GM19397 (cell line): ENCODE measurements around the gene RANBP9.

Source experiments
- ATAC-seq: cut with Tn5 transposase; IDR thresholded peaks from one replicate; pipeline ENCODE4 v1.9.1; 2021; ENCODE audit warnings: mild to moderate bottlenecking, moderate library complexity; ENCODE audit not compliant: unreplicated experiment

RANBP9 gene

DNA sequence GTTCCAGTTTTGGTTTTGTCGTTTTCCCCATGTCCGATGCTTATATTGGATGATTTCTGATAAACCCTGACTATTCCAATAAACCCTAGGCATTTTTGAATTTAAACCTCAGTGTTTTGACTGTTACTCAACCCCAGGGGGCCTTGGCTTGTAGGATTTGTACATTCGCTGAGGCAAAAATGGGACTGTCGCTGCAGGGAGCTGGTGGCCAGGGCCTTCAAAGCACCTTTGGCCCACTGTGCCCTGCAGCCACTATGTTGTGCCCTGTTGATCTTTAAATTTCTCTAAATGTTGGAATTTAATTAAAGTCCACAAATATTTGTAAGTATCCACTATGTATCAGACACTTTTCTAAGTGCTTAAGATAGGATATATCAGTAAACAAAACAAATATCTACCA, 106.0 kb downstream of the RANBP9 start:
- no peak for ATAC-seq

DNA sequence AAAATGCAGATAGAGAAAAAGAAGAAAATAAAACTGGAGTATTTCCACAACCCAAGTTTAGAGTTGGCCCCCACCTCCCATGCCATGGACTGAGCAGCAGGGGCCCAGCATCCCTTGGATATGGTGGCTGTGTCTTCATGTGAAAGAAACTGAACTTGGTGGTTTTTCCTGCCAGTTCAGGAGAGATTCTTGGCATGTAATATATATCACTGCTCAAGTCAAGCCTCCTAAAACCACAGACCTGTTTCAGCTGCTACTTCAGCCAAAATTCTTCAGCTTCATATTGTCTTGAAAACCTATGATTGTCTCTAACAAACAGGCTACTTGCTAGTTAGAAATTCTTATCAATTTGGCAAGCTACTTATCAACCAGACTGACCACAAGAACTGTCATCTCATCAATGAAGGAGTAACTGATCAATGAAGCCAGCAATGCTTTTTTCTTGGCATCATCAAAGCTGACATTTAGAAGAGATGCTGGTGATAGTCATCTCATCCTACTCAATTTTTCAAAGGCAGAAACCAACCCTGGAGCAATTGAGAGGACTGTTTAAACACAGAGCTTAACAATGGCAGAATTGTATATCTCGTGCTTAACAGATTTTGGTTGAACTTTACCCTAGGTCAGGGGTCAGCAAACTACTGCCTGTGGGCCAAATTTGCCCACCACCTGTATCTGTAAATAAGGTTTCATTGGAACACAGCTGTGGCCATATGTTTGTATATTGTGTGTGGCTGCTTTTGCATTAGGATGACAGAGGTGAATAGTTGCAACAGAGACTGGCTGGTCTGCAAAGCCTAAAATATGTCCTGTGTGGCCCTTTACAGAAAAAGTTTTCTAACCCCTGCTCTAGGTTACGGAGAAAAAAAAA, 106.9 kb downstream of the RANBP9 start:
- no peak for ATAC-seq

DNA sequence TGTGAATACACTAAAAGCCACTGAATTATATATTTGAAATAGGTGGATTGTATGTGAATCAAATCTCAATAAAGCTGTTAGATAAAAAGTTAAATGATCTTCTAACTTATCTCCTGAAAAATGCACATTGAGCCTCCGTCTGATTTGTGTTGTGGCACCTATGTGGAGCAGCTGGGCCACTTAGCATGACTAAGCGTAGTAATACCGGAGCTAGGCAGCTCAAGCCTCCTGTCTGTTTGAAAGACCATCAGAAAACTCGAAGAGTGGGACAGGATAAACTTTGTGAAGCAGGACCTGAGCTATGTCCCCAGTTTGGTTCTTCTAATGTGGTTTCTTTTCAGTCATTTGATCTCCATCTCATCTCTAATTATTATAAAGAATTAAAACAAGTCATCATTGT, 107.5 kb downstream of the RANBP9 start:
- no peak for ATAC-seq

DNA sequence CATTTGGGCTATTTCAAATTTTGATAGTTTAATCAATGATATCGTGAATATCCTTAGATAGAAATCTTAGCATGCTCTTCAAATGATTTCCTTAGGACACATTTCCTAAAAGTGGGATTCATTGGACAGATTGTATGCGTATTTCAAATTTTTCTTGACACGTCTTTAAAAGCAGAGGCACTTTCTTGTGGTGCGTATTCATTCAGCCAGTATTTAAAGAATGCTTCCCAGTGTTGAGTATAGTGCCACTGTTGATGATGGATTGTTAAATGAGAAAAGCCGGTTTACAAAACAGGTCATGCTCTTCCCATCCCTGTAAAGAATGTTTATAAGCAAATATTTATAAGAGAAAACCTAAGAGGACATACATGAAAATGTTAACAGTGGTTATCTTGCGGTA, 111.6 kb downstream of the RANBP9 start:
- no peak for ATAC-seq

DNA sequence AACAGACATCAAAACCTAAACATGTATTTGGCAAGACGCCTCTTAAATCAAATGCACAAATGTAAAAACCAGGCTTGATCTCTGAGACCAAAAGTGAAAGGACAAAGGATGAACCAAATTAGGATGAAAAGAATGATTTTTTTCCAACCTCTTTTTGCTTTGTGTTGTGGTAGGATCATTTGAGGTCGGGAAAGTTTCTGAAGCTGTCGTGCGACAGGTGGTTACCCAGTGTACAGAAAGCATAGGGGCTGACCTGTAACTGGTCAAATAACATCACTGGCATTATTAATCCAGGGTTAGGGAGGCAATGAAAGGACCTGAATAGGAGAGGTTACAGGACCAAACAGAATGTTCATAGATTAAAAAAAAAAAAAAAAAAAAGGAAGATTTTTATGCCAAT, 114.6 kb downstream of the RANBP9 start:
- no peak for ATAC-seq

DNA sequence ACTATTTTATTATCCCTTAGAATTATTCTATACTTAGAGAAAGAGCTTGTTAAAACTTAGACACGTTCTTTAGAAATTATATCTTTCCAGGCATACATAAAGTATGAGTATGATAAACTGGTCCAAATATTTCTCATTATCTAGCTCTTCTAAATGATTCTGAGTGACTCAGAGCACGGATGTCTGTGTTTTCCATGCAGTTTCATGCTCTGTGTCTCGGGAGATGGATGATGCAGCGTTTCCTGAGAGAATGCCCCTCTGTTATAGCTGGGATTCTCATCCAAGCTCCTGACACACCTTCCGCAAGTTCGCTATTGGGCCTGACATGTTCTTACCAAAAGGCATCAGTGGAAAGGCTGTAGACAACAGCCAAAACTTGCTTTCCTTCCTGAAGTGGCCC, 117.9 kb downstream of the RANBP9 start:
- ATAC-seq, result no peak

DNA sequence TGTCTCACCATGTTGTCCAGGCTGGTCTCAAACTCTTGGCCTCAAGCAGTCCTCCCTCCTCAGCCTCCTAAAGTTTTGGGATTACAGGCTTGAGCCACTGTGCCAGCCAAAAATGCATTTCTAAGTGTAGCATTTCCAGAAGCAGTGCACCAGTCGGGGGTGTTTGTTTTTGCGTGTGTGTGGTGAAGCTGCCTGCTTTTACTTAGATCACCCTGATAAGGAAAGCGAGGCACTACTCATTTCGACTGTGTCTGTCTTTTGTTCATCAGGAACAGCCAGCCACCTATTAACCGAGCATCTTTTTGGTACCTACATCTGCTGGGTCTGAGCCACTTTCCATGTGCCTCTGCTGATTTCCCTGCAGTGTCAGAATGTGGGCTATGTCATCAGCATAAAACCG, 118.5 kb downstream of the RANBP9 start:
- no peak for ATAC-seq

DNA sequence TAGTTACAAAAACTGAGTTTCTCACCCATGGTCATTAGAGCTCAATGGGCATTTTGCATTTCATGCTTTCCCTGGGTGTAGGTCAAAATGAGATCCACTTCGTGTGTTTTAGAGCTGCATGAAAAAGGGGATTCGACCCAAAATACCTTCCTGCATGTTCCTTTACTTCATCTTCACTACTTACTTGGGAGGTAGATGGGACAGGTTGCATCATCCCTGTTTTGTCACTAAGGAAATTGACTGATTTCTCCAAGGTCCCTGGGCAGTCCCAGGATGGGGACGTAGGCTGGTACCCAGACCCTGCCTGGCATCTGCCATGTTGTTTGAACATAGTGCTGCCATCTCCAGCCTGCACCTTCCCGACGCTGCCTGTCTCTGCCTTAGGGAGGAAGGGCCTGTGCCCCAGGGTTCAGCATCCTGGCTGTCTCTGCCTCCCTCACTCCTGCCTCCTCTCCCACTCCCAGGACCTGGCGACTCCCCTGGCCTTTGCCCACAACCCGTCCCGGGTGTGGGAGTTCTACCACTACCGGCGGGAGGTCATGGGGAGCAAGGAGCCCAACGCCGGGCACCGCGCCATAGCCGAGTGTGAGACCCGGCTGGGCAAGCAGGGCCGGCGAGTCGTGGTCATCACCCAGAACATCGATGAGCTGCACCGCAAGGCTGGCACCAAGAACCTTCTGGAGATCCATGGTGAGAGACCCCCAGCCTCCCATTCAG, 120.3 kb downstream of the RANBP9 start:
- ATAC-seq, result no peak

DNA sequence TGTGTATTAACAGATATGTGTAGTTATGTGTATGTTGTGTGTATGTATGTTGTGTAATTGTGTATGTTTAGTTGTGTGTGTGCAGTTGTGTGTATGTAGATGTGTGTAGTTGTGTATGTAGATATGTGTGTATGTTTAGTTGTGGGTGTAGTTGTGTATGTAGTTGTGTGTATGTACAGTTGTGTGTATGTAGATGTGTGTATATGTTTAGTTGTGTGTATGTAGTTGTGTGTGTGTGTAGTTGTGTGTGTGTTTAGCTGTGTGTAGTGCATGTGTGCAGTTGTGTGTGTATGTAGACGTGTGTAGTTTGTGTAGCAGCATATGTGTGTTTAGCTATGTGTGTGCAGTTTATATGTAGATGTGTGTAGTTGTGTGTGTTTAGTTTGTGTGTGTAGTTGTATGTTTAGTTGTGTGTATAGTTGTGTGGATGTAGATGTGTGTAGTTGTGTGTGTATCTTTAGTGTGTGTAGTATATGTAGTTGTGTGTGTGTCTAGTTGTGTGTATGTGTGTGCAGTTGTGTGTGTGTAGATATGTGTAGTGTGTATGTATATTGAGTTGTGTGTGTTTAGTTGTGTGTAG, 121.0 kb downstream of the RANBP9 start:
- no peak for ATAC-seq

DNA sequence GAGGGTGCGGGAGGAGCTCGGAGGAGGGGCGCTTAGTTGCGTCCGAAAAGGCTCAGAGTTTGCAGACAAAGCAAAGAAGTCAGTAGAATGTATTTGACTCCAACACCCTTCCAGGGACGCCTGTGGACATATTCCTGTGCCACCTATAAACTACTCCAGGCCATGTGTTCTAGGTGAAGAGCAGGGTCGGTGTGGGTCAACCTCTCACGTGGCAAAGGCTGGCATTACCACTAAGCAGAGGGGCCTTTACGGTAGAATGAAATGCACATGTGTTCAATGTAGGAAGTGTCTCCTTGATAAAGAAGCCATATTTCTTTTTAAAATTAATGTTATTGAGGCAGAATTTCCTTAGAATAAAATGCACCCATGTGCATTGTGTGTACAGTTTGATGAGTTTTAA, 121.8 kb downstream of the RANBP9 start:
- ATAC-seq, result no peak

DNA sequence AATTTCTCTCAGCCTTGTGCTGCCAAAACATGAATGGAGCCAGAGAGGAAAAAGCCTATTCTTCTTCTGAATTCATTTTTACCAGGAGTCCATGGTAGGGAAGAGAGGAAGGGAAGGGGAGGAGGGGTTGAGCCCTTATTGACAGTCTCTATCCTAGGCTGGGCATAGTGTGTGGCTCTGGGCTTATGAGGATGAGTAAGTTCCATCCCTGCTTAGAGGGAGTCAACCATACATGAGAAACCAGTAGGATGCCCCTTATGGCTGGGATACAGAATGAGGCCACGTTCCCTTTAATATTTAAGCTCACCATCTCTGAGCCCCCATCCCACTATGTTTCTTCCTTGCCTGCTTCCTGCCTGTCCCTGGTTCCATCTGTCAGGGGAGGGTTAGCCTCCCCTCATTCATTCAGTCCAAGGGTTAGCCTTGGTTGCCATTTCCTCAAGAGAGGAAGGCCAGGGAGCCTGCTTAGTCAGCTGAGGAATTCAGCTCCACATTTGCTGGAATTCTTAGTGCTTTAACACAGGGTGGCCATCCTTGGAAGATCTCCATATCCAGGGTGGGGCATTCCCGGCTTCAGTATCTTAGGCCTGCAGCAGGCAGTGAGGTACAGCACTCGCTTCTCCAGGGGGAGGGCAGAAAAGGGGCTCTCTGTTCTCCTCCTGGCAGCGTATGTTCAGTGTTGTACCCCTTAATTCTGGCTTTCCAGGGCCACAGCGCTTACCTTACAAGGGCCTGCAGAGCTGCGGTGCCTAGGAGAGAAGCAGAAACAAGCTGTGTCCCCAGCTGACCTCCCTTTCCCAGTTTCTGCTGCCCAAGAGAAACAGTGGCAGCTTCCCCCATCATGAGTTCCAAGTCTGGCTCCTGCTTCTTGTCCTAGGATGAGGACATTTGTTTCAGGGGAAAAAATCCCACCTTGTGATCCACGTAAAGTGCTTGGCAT, 124.8 kb downstream of the RANBP9 start:
- ATAC-seq, result no peak

DNA sequence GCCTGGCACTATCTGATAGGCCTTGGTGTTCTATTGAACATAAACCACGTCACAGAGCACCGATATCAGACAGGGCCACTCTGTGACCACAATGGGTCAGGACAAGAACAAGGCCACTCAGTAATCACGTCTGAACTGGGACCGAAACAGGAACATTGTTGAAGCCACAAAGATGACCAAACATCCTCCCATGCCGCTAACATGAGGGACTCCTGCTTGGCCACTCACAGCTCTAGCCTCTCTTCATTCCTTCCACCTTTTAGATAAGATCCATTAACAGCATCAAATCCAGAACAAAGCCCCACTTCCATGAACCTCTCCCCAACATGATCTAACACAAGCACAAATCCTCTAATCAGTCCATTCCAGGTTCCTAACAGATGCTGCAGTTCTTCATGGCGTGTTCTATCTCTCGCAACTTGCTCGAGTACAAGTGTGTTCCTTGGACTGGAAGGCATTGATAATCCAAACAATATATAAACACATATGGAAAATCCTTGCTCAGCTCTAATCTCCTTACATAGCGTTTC, 129.9 kb downstream of the RANBP9 start:
- no peak for ATAC-seq

DNA sequence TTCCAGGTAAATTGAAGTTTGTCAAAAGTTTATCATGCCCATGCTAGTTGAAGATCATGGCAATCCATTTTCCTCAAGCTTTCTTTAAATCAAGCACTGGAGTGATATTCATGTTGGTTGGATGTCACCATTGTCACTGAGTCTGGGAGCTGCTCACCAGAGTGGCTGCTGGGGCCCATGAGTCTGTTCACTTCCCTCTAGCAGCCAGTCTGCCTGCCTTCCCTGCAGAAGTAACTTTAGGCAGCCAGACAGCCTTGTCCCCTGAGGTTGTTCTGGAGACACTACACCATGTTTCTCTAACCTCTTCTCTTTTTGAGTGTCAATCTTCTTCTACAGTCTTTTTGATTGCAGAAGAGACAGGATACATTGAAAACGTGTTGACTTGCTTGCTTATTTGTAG, 131.7 kb downstream of the RANBP9 start:
- ATAC-seq, result no peak

DNA sequence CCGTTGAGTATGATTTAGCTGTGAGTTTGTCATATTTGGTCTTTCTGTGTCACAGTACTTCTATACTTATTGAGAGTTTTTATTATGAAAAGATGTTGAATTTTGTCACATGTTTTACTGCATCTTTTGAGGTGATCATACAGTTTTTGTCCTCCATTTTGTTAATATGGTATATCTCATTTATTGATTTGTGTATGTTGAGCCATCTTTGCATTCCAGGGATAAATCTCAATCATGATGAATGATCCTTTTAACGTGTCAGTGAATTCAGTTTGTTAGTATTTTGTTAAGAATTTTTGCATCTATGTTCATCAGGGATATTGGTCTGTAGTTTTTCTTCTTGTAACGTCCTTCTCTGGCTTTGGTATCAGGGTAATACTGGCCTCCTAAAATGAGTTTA, 133.7 kb downstream of the RANBP9 start:
- ATAC-seq, result no peak

DNA sequence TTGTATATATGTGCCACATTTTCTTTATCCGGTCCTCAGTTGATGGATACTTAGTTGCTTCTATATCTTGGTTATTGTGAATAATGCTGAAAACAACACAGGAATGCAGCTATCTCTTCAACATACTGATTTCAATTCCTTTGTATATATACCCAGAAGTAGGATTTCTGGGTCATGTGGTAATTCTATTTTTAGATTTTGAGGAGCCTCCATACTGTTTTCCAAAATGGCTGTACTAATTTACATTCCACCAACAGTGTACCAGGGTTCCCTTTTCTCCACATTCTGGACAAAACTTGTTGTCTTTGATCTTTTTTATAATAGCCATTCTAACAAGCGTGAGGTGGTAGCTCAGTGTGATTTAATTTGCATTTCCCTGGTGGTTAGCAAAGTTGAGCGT, 135.6 kb downstream of the RANBP9 start:
- ATAC-seq, result no peak

DNA sequence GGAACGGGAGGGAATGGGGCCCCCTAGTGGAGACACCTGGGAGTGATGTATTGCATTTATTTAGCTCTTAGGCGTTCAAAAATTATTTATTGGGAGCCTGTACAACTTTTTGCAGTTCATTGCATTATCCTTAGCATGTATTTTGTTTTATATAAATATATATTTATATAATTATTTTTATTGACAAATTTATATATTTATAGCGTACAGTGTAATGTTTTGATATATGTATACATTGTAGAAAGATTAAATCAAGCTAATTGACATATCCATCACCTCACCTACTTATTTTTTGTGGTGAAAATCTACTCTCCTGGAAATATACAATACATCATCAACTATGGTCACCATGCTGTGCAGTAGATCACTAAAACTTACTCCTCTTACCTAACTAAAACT, 136.3 kb downstream of the RANBP9 start:
- ATAC-seq, result no peak

DNA sequence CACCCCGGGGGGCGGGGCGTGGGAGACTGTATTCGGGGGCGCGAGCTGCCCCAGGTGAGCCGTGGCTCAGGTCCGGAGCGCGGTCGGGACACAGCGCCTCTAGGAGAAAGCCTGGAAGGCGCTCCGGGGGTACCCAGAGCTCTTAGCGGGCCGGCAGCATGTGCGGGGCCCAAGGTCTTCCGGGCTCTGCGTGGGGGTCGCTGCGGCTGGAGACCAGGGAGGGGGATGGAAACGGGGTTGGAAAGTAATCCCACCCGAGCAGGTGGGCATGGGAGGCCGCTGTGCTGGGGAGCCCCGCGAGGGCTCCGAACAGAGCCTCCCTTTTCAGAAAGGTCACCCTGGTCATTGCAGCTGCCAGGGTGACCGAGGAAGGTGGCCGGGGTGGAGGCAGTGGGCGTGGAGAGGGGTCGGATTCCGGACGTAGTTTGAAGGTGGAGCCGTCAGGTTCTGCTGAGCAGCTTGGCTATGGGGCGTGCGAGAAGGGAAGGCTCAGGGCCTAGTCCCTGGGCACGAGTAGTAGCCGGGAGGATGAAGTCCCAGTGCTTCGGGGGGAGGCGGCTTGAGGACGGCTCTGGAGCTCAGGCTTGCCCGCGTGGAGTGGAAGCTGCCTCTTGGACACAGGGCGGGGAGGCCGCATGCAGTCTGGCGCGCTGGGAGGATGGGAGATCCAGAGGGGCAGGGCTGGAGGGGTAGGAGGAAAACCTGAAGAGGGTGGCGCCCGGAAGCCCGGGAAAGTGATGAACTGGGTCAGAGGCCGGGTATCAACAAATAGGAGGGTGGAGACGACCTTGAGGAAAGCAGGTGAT, 136.9 kb downstream of the RANBP9 start, which contains the start of gene SIRT5:
TSS of gene SIRT5 (plus strand) at position 31 of the 806 bp plus-strand sequence. CDS start 9,510 bp downstream, outside the sequence.
- ATAC-seq, result peak; percentile 68

DNA sequence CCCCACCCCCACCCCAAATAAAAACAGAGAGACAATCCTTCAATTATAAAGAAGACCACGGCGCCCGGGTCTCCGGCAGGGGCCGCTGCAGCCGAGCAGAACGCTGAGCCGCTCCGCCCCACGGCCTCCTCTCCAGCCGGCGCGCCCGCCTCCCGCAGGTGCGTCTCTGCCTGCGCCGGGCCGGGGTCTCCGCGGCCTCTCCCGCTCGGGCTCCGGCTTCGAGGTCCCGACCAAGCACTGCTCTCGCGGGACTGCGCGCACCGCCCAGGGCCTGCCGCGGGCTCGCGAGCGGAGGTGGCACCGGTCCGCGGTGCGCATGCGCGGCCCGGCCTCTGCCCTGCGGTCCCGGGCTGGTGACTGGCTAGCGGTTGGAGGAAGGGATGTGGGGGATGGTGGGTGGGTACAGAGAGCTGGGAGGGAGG, 137.5 kb downstream of the RANBP9 start:
- peak; percentile 84 for ATAC-seq

DNA sequence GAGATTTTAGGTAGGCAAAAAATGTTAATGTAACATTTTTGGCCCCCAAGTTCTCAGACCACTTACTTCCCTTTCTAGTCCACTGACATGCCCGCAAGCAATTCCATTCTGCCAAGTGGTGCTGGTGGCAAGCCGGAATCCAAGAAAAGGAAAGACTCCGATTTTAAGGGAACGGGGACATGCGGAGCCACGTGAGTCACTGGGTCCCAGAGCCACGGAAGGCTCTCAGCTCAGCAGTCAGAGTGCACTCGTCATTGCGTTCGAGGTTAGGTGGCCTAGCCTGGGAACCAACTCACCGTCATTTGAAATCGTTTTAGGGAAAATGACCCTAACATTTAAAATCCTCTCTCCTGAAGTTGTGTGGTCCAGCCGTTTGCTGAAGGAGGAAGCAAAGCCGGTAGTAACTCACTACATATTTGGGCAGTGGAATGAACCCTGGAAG, 137.9 kb downstream of the RANBP9 start:
- no peak for ATAC-seq
